PC-9 (cell line): ENCODE measurements around the gene FNDC1. TPM values are rescaled to one million over a fixed set of nuclear protein-coding genes. Genes with fewer than 3 reads are reported as not detected.
A peak's percentile ranks its signal among the peaks of the same experiment; 100 is the strongest.

Experiments used
- BruUV-seq: library from RNA; stranded (reverse); fragments of 400-500 nt; replicated peaks from 2 replicates; lab custom pipeline; 2021; lab: Mats Ljungman, UMichigan
- CTCF ChIA-PET: fragments of 300-600 bp; sonication (Branson Sonifier 250); formaldehyde crosslinking; loops from one replicate; lab custom pipeline; 2022; ENCODE audit warnings: antibody characterized with exemption; lab: Charles Lee
- POLR2A ChIA-PET: fragments of 300-600 bp; sonication (Branson Sonifier 250); formaldehyde crosslinking; loops from one replicate; lab custom pipeline; 2022; ENCODE audit warnings: antibody characterized with exemption; ENCODE audit not compliant: unreplicated experiment; lab: Charles Lee
- DNase-seq, 2 experiments: peaks; one replicate each; pipeline versions ENCODE4 v3.0.0 to v3.0.0-alpha.2; 2015 to 2022; ENCODE audit warnings: mixed read lengths in 1 of 2
- H2AFZ ChIP-seq: fragments of 200-600 bp; sonication (generic); 2 replicates; pipeline ENCODE4 v1.8.1; 2017; ENCODE audit warnings: antibody characterized with exemption
- H3F3A ChIP-seq: fragments of 200-600 bp; sonication (generic); 2 replicates; pipeline ENCODE4 v1.8.1; 2017; ENCODE audit warnings: antibody characterized with exemption, mild to moderate bottlenecking, low read depth; ENCODE audit not compliant: insufficient read depth
- H3K27ac ChIP-seq: fragments of 200-600 bp; sonication (generic); 2 replicates; pipeline ENCODE4 v1.6.1; 2016; ENCODE audit warnings: mixed run types
- H3K27me3 ChIP-seq: fragments of 200-600 bp; sonication (generic); 2 replicates; pipeline ENCODE4 v1.6.1; 2016; ENCODE audit warnings: low read depth, mixed run types; ENCODE audit not compliant: insufficient read depth
- H3K36me3 ChIP-seq: fragments of 200-600 bp; sonication (generic); 2 replicates; pipeline ENCODE4 v1.6.1; 2016; ENCODE audit warnings: low read depth, mixed run types
- H3K4me1 ChIP-seq: fragments of 200-600 bp; sonication (generic); replicated peaks from 2 replicates; pipeline ENCODE4 v1.6.1; 2016; ENCODE audit warnings: mixed run types; ENCODE audit not compliant: insufficient read depth
- H3K4me2 ChIP-seq: fragments of 200-600 bp; sonication (generic); 2 replicates; pipeline ENCODE4 v1.6.1; 2017; ENCODE audit warnings: mixed run types
- H3K4me3 ChIP-seq: fragments of 200-600 bp; sonication (generic); 2 replicates; pipeline ENCODE4 v1.6.1; 2016; ENCODE audit warnings: mixed run types
- H3K79me2 ChIP-seq: fragments of 200-600 bp; sonication (generic); 2 replicates; pipeline ENCODE4 v1.6.1; 2017; ENCODE audit warnings: low read depth, mixed run types
- H3K9me2 ChIP-seq: fragments of 200-600 bp; sonication (generic); 2 replicates; pipeline ENCODE4 v1.8.1; 2017; ENCODE audit warnings: mild to moderate bottlenecking; ENCODE audit not compliant: insufficient read depth
- H3K9me3 ChIP-seq: fragments of 200-600 bp; sonication (generic); 2 replicates; pipeline ENCODE4 v1.8.1; 2016; ENCODE audit warnings: low read depth; ENCODE audit not compliant: insufficient read depth
- H4K20me1 ChIP-seq: fragments of 200-600 bp; sonication (generic); 2 replicates; pipeline ENCODE4 v1.8.1; 2017; ENCODE audit not compliant: insufficient read depth
- CTCF ChIP-seq: fragments of 200-600 bp; sonication (generic); conservative IDR thresholded peaks from 2 replicates; pipeline ENCODE4 v1.6.1; 2017; ENCODE audit warnings: mixed run types, antibody characterized with exemption, mild to moderate bottlenecking, moderate library complexity
- EZH2 ChIP-seq: fragments of 200-600 bp; sonication (generic); IDR thresholded peaks from 2 replicates; pipeline ENCODE4 v1.8.0; 2017; ENCODE audit warnings: antibody characterized with exemption, low read depth
- intact Hi-C: fragments of 100-400 bp; cut with micrococcal nuclease; formaldehyde crosslinking; loops from one replicate; pipeline ENCODE4 v1.10.0; 2022; ENCODE audit not compliant: unreplicated experiment
- total RNA-seq: library from RNA; stranded (reverse); gene quantifications from 2 replicates; pipeline ENCODE4 v1.2.3, GENCODE V29; 2021

FNDC1 gene
- total RNA-seq, 1 experiment from 2014 or later: not detected

- H3F3A ChIP-seq: no peaks in the 10 kb centered on the region
- H3K4me3 ChIP-seq: no peak overlapping the region
- intact Hi-C loops: loop anchor here (1.0 to 10.0 kb wide), 4 partner anchors 90 to 914 kb away; partner anchors contain the start of gene TAGAP
- DNase-seq: peak; percentile 49 to 54
- no peaks in the 10 kb centered on the region for H3K79me2 ChIP-seq
- H2AFZ ChIP-seq: no peak overlapping the region
- H3K36me3 ChIP-seq: no peaks in the 10 kb centered on the region
- H3K4me2 ChIP-seq: no peak overlapping the region
- BruUV-seq: no TSS peak
- TF ChIP-seq EZH2: no peak
- peak; percentile 94 for TF ChIP-seq CTCF
- no peaks in the 10 kb centered on the region for H4K20me1 ChIP-seq
- no peaks in the 10 kb centered on the region for H3K9me3 ChIP-seq
- ChIA-PET POLR2A (no interaction called here), CTCF (interaction anchor here (0.5 to 1.0 kb wide), 9 partner anchors 10 to 1378 kb away, joined by 3 to 5 read pairs (median 4); no protein-coding TSS in a partner anchor)
- H3K27ac ChIP-seq: no peak overlapping the region
- H3K9me2 ChIP-seq: no peaks in the 10 kb centered on the region
- no peaks in the 10 kb centered on the region for H3K4me1 ChIP-seq
- peaks cover 9% of the 10 kb centered on the region for H3K27me3 ChIP-seq
These were observed 34.4 kb upstream of the FNDC1 start for GRCh38 chr6:159134701-159135364.

- POLR2A ChIA-PET: interaction anchor here (0.7 kb wide), 1 partner anchor 10 kb away, joined by 3 read pairs; no protein-coding TSS in a partner anchor
- peaks cover 9% of the 10 kb centered on the region for H3K27me3 ChIP-seq
- no TSS peak for BruUV-seq
- H3K9me2 ChIP-seq: no peaks in the 10 kb centered on the region
- H4K20me1 ChIP-seq: no peaks in the 10 kb centered on the region
- no peaks in the 10 kb centered on the region for H3K36me3 ChIP-seq
- H3K4me3 ChIP-seq: no peak overlapping the region
- no peak overlapping the region for H2AFZ ChIP-seq
- H3F3A ChIP-seq: no peaks in the 10 kb centered on the region
- CTCF ChIA-PET: no interaction called here
- TF ChIP-seq CTCF (no peak), EZH2 (no peak)
- no peaks in the 10 kb centered on the region for H3K79me2 ChIP-seq
- no peaks in the 10 kb centered on the region for H3K4me1 ChIP-seq
- no peak for DNase-seq
- H3K27ac ChIP-seq: no peak overlapping the region
- H3K9me3 ChIP-seq: no peaks in the 10 kb centered on the region
- intact Hi-C loops: loop anchor here (10.0 kb wide), 1 partner anchor 93 kb away; the partner anchor contains the start of gene TAGAP
- H3K4me2 ChIP-seq: no peak overlapping the region
These were observed 31.5 kb upstream of the FNDC1 start for GRCh38 chr6:159137676-159138075.

GRCh38 chr6:159142531-159142930 is 26.7 kb upstream of the FNDC1 start:
- no peak for DNase-seq
- TF ChIP-seq CTCF (no peak), EZH2 (no peak)
- no peak overlapping the region for H3K4me2 ChIP-seq
- ChIA-PET CTCF (no interaction called here), POLR2A (no interaction called here)
- no peaks in the 10 kb centered on the region for H3K9me3 ChIP-seq
- H3K36me3 ChIP-seq: no peaks in the 10 kb centered on the region
- intact Hi-C loops: no loop called here
- H3K27me3 ChIP-seq: peaks cover 20% of the 10 kb centered on the region
- no peak overlapping the region for H3K27ac ChIP-seq
- no peaks in the 10 kb centered on the region for H3K9me2 ChIP-seq
- H3F3A ChIP-seq: no peaks in the 10 kb centered on the region
- H2AFZ ChIP-seq: no peak overlapping the region
- no TSS peak for BruUV-seq
- H3K79me2 ChIP-seq: no peaks in the 10 kb centered on the region
- no peaks in the 10 kb centered on the region for H3K4me1 ChIP-seq
- no peak overlapping the region for H3K4me3 ChIP-seq
- H4K20me1 ChIP-seq: no peaks in the 10 kb centered on the region
